AG09309 (cell line): Measurements from ENCODE around the gene THSD8.

ENCODE experiments used
- DNase-seq: peaks from one replicate; pipeline ENCODE4 v3.0.0-alpha.2; 2010; ENCODE audit warnings: low read depth
- H3K4me3 ChIP-seq: 2 replicates; pipeline ENCODE4 v1.5.1; 2011; ENCODE audit warnings: mild to moderate bottlenecking, low read depth, low read length, moderate library complexity; ENCODE audit not compliant: control insufficient read depth
- CTCF ChIP-seq: IDR thresholded peaks from 2 replicates; pipeline ENCODE4 v1.5.1; 2011; ENCODE audit warnings: mild to moderate bottlenecking, low read depth, low read length, inconsistent platforms; ENCODE audit not compliant: insufficient read depth, control insufficient read depth; ENCODE audit errors: missing control alignments

The THSD8 gene

GRCh38 chr19:12764698-12765097, 37.2 kb upstream of the THSD8 start:
- no peak for DNase-seq
- H3K4me3 ChIP-seq, result no peak overlapping the region
- TF ChIP-seq CTCF, result no peak

- peak overlapping the region; percentile 57 for H3K4me3 ChIP-seq
These were observed 35.8 kb upstream of the THSD8 start for GRCh38 chr19:12766051-12766521.

GRCh38 chr19:12767150-12767549, 34.7 kb upstream of the THSD8 start:
- no peak overlapping the region for H3K4me3 ChIP-seq
- DNase-seq, result no peak
- no peak for TF ChIP-seq CTCF

More at GRCh38 chr19:12766051-12766521, 35.8 kb upstream of the THSD8 start:
- no peak for DNase-seq
- TF ChIP-seq CTCF, result peak; percentile 77

- DNase-seq, result no peak
- TF ChIP-seq CTCF, result no peak
- H3K4me3 ChIP-seq, result no peak overlapping the region
These were observed 34.2 kb upstream of the THSD8 start for GRCh38 chr19:12767666-12768065.

- no peak for TF ChIP-seq CTCF
- H3K4me3 ChIP-seq, result no peak overlapping the region
- no peak for DNase-seq
These were observed 32.2 kb upstream of the THSD8 start for GRCh38 chr19:12769689-12770088.

GRCh38 chr19:12770922-12771321, 30.9 kb upstream of the THSD8 start:
- H3K4me3 ChIP-seq, result no peak overlapping the region
- no peak for DNase-seq
- TF ChIP-seq CTCF, result no peak

GRCh38 chr19:12772323-12772722, 29.5 kb upstream of the THSD8 start:
- H3K4me3 ChIP-seq, result no peak overlapping the region
- no peak for TF ChIP-seq CTCF
- DNase-seq, result no peak
